HG02970 (cell line): Measurements from ENCODE around the gene MRPS12.
"Not testable (repeated sequence)": the region's sequence is repeated elsewhere in the genome, so short reads cannot be mapped to it uniquely, and the experiment has no call there.

Experiments used
- ATAC-seq: cut with Tn5 transposase; IDR thresholded peaks from one replicate; pipeline ENCODE4 v1.9.1; 2021; ENCODE audit warnings: mild to moderate bottlenecking, moderate library complexity, moderate number of reproducible peaks; ENCODE audit not compliant: unreplicated experiment, low FRiP score

Gene MRPS12

DNA sequence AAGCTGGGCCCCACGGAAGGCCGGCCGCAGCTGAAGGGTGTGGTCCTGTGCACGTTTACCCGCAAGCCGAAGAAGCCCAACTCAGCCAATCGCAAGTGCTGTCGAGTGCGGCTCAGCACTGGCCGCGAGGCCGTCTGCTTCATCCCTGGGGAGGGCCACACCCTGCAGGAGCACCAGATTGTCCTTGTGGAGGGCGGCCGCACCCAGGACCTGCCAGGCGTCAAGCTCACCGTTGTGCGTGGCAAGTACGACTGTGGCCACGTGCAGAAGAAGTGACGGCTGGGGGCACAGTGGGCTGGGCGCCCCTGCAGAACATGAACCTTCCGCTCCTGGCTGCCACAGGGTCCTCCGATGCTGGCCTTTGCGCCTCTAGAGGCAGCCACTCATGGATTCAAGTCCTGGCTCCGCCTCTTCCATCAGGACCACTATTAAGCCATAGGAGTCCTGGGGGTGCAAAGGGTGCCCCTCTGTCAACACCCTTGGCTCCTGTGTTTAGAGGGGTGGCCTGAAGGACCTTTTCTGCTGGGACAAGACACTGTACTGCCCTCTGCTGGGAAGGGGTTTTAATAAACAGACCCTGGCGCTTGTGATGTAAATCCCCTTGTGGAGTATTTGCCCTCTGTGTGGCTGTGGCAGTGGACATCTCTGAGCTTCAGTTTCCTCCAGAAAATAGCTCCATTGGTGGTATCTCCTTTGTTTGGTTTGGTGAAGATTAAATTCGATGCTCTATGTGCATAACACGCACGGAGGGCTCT is 1.9 kb downstream of the MRPS12 start:
- ATAC-seq: no peak

DNA sequence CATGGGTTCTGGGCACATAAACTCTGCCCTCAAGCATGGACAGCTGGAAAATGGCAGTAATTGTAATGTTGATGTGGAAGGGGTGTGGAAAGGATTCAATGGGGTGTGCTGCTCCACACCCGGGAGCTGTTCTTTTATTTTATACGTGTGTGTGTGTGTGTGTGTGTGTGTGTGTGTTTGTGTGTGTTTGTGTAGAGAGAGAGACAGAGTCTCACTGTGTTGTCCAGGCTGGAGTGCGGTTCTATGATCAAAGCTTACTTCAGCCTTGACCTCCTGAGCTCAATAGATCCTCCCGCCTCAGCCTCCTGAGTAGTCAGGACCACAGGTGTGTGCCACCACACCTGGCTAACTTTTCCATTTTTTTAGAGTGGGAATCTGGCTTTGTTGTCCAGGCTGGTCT is 2.8 kb downstream of the MRPS12 start:
- no peak for ATAC-seq

DNA sequence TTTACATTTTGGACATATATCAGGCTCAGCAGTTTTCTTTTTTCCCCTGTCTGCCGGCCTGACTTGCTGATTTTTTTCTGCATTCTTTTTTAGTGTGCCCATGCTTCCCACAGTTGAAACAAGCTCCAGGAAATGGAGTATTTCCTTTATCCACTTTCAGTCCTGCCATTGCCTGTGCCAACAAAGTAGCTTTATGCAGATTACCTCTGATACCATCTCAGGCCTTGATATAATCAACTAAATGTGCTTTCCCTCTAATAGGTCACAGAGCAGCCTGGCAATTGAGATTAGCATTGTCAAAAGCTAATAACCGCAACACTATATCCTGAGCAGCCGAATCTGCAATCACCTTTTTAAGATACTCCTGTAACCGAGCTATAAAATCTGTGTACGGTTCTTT is 9.2 kb downstream of the MRPS12 start:
- no peak for ATAC-seq

DNA sequence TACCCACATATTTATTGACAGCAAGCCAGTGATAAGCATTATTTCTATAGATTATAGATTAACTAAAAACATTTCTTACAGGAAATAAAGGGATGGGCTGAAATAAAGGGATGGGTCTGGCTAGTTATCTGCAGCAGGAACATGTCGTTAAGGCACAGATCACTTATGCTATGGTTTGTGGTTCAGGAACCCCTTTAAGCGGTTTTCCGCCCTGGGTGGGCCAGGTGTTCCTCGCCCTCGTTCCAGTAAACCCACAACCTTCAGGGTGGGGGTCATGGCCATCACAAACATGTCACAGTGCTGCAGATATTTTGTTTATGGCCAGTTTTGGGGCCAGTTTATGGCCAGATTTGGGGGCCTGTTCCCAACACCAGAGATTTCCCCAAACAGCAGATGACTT is 10.7 kb downstream of the MRPS12 start:
- not testable (repeated sequence) for ATAC-seq

DNA sequence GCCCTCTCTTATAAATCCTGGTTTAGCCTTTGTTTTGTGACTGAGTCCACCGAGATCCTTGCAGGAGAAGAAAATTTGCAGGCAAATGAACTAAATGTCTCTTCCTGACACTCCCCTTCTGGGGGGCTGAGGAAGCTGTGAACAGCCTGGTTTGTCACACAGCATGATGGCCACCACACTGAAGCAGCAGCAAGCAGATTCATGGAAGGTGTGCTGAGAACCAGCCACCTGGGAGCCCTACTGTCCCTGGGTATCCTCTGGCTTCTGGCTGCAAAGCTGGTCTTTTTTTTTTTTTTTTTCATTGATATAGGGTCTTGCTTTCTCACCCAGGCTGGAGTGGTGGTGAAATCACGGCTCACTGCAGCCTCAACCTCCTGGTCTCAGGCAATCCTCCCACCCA is 11.2 kb downstream of the MRPS12 start:
- ATAC-seq: no peak

DNA sequence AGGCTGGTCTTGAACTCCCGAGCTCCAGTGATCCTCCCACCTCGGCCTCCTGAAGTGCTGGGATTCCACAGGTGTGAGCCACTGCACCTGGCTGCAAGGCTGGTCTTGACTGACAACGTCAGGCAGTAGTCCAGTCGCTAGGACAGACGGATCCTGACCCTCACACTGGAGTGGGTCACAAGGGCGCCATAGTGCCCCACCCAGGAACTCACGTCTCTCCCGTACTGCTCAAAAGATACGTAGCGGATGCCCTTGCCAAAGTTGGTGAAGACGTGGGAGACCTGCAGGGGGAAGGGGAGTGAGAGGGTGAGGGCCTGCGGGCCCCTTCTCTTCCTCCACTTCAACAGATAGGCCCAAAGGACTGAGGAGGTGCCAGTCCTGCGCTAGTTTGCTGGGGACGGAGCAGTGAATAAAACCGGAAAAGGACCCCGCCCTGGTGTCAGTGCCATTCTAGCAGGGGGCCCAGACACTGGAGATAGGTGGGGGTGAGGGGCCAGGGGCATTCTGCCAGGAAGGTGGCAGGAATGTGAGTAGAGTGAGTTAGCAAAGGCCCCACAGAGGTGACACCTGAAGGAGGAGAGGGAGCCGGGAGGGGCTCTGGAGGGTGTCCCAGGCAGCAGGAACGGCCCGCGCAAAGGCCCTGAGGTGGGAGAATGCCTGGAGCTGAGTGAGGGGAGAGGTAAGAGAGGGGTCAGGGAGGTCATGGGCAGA is 11.9 kb downstream of the MRPS12 start:
- no peak for ATAC-seq

DNA sequence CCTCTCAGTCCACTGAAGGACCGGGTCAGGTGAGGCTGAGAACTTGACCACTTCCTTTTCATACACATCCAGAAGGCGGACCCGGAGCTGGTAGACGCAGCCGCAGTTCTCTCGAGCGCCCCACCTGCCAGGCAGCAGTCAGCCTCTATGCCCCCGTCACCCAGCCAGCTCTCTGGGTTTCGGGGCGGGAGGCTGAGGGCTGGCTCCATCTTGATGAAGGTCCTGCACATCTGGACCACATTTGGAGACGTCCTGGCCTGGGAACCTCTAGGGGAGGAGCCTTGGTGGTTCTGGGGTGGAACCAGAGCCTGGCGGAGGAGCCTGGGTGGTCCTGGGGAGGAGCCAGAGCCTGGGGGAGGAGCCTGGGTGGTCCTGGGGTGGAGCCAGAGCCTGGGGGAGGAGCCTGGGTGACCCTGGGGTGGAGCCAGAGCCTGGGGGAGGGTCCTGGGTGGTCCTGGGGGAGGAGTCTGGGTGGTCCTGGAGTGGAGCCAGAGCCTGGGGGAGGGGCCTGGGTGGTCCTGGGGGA is 14.3 kb downstream of the MRPS12 start:
- ATAC-seq: no peak

DNA sequence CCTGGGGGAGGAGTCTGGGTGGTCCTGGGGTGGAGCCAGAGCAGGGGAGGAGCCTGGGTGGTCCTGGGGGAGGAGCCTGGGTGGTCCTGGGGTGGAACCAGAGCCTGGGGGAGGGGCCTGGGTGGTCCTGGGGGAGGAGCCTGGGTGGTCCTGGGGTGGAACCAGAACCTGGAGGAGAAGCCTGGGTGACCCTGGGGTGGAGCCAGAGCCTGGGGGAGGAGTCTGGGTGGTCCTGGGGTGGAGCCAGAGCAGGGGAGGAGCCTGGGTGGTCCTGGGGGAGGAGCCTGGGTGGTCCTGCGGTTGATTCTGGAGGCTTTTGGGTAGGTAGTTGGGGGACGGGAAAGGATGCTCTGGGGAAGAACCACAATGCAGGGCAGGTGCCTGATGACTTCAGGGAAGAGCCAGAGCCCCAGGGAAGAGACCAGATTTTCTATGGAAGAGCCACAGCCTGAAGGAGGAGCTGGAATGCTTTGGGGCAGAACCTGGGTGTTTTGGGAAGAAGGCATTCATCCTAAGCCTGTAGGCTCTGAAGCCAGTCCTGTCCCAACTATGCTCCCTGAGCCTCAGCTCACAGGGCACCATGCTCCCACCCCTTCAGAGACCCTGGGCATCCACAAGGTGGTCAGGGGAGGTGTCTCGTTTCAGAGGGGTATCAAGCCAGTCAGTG is 15.0 kb downstream of the MRPS12 start:
- no peak for ATAC-seq

DNA sequence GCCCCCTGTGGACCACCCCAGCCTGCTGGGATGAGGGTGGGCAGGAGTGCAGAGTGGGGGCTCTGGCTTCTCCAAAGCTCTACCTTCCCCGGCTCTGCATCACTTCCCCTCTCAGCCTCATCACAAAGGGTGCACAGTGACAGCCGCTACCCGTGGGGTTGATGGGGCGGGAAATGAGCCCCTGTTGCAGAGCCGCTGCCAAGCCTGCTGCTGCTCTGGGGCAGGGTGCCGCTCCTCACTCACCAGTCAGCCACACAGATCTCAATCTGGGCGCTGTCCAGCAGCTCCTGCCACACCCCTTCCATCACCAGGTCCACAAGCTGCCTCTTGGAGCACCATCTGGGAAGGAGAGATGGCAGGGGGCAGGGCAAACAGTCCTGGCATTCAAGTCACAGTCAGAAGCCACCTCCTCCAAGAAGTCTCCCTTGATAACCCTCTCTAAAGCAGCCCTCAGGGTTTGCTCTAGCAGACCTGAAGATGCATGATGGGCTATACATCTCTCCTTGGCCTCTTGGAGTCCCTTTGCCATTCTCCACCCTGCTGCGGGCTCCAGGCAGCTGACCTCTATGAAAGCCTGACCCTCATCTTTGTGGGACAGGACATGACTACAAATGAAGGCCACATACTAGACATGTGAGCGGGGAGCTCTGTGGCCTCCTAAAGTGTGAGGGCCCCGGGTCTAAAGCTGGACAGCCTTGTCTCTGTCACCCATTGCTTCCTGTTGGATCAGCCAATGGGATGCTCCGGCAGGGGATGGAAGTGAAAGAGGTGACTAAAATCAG is 15.7 kb downstream of the MRPS12 start:
- no peak for ATAC-seq

DNA sequence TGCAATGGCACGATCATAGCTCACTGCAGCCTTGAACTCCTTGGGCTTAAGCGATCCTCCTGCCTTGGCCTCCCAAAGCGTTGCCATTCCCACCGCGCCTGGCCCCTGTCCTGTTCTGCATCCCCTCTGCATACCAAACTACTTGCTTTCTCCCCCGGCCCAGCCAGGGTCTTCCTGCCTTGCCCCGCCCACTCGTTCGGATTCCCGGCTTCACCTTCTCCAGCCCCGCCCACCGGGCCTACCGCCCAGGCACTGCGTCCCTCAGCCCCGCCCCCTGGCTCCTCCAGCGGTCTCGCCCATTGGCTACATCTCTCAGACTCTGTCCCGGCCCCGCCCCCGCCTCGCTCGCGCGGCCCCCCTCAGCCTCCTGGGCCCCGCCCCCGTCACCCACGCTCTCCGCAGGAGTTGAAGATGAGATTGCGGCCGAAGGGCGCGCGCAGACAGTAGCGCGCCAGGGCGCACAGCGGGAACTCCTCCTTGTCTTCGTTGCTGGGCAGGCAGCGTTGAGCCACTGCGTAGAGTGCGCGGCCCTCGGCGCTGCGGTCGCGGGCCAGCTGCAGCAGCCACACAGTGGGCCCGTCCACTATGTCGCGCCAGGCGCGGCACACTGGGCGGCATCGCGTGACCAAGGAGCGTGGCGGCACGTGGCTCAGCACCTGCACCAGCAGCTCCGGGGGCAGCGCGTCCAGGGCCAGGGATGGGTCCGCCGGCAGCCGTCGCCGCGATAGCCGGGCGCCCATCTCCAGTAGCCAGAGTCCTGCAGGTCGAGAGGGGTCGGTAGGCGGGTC is 19.0 kb downstream of the MRPS12 start:
- no peak for ATAC-seq

DNA sequence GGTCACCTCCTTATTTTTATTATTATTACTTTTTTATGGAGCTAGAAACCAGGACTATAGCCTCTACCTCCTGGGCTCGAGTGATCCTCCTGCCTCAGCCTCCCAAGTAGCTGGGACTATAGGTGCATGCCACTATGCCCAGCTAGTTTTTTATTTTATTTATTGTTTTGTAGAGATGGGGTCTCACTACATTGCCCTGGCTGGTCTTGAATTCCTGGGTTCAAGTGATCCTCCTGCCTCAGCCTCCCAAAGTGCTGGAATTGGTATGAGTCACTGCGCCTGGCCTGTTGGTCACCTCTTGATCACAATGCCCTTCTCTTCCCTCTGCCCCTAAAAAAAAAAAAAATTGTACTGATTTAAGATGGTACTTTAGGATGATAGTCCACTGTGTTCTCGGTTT is 20.4 kb downstream of the MRPS12 start:
- ATAC-seq: no peak

DNA sequence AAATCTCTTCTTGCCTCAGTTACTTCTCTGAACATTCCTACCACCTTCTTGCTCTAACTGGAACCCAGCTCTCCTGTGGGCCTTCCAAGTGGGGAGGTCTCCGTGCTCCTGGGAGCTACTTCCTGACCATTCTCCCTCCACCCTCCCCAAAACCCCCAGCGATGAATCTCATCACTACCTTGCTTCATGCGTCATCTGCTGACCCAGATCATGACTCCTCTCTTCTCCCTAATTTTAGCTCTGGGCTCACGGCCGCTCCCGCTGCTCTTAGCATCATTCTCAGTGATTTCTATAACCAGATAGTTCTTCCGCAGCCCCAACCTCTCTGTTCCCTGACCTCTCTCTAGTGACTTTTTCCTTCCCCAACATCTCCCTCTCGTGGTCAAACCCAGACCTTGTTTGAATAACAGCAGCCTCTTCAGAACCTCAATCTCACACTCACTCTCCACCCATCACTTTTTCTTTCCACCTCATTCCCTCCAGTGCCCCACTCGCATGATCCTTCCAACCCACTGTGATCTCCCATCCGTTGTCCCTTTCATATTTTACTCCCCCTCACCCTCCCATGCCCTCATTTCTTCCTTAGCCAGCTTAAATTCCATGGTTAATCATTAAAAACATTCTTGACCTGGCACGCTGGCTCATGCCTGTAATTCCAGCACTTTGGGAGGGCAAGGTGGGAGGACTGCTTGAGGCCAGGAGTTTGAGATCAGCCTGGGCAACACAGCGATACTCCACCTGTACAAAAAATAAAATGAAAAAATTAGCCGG is 21.8 kb downstream of the MRPS12 start:
- no peak for ATAC-seq

DNA sequence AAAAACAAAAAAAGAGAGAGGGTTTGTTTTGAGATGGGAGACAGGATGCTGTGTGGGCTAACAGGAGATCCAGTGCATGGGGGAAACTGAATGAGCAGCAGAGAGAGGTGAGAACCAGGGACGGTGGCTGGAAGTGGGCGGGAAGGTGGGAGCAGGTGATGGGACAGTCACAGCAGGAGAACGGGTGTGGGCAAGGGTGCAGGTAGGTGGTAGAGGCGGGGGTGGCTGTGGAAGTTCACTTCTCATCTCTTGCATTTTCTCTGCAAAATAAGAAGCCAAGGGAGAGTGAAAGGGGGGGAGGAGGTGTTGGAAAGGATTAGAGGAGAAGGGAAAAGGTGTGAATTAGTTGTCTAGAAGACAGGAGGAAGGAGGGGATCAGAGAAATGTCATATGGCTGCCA is 22.9 kb downstream of the MRPS12 start:
- ATAC-seq: no peak

DNA sequence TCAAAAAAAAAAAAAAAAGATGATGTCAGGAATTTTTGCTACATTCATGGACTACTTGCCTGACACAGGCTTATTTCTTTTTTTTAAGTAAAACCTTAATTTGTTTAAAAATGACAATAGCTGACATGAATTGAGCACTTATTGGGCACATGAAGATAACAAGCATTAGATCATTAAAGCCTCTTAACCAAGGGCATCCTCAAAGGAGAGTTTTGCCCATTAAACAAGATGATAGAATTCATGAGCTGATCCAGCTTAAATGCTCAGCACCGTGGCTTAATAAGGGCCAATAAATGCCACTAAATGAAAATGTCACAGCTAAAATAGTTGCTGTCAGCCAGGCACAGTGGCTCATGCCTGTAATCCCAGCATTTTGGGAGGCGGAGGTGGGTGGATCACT is 25.5 kb downstream of the MRPS12 start:
- ATAC-seq: no peak

DNA sequence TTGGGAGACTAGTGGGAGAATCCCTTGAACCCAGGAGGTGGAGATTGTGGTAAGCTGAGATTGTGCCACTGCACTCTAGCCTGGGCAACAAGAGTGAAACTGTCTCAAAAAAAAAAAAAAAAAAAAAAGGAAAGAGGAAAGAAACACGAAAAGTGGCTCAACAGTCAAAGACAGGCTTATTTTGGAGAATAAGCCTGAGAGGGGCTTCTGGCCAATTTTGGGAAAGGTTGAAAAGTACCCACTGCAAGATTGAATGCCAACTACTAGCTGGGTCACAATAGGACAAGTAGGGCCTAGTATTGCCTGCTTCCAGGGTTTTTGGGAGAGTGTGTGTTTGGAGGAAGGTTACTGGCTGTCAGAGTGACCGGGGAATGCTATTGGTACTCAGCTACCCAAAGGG is 27.6 kb downstream of the MRPS12 start:
- ATAC-seq: no peak

DNA sequence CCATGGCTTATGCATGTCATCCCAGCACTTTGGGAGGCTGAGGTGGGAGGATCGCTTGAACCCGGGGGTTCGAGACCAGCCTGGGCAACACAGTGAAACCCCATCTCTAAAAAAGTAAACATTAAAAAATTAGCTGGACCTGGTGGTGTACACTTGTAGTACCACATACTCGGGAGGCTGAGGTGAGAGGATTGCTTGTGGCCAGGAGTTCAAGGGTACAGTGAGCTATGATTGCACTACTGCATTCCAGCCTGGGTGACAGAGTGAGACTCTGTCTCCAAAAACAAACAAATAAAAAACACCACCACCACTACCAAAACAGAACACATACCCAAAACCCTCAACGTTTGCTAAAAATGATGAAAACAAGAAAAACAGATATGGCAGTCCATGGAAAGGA is 28.9 kb downstream of the MRPS12 start:
- no peak for ATAC-seq

DNA sequence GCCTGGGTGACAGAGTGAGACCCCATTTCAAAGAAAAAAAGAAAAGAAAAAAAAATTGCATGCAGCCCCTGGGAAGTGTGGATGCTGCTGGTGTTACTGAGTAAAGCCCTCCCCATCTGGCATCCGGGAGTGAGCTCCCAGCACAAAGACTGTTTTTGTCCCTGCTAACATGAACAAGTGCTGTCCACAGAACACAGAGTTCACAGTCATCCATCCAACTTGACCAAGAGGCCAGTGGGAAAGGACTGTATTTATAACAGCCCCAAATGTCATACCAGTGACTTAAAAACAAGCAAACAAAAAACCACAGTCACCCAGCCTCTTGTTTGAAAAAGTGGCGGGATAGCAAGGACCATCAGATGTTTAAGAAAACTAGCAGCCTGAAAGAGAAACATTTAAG is 34.0 kb downstream of the MRPS12 start:
- no peak for ATAC-seq

DNA sequence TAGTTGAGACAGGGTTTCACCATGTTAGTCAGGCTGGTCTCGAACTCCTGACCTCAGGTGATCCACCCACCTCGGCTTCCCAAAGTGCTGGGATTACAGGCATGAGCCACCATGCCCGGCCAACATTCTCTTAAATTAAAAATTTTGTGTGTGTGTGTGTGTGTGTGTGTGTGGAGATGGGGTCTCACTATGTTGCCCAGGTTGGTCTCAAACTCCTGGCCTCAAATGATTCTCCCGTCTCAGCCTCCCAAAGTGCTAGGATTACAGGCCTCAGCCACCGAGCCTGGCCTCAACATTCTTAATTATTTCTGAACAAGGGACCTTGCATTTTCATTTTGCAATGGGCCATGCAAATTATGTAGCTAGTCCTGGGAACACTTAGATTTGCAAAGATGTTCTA is 35.4 kb downstream of the MRPS12 start:
- not testable (repeated sequence) for ATAC-seq
